ENCODE measurements around the gene OIT3. TPM values are rescaled to one million over a fixed set of nuclear protein-coding genes. Genes with fewer than 3 reads are reported as not detected.
"Not testable (repeated sequence)": the region's sequence is repeated elsewhere in the genome, so short reads cannot be mapped to it uniquely, and the experiment has no call there.

Gene OIT3
- total RNA-seq, 1 donor from 2014 or later, result not detected

- DNase-seq, result no peak
- Histone ChIP-seq H3K27ac (no peak overlapping the region), H3K36me3 (no peaks in the 10 kb centered on the region), H3K9me3 (peaks cover 3% of the 10 kb centered on the region), H3K27me3 (no peaks in the 10 kb centered on the region), H3K4me1 (no peaks in the 10 kb centered on the region), H3K4me3 (no peak overlapping the region)
- TF ChIP-seq, protein P1, sequence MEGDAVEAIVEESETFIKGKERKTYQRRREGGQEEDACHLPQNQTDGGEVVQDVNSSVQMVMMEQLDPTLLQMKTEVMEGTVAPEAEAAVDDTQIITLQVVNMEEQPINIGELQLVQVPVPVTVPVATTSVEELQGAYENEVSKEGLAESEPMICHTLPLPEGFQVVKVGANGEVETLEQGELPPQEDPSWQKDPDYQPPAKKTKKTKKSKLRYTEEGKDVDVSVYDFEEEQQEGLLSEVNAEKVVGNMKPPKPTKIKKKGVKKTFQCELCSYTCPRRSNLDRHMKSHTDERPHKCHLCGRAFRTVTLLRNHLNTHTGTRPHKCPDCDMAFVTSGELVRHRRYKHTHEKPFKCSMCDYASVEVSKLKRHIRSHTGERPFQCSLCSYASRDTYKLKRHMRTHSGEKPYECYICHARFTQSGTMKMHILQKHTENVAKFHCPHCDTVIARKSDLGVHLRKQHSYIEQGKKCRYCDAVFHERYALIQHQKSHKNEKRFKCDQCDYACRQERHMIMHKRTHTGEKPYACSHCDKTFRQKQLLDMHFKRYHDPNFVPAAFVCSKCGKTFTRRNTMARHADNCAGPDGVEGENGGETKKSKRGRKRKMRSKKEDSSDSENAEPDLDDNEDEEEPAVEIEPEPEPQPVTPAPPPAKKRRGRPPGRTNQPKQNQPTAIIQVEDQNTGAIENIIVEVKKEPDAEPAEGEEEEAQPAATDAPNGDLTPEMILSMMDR (IDR thresholded peaks at IDR 0.05), result no peak
- ATAC-seq, result no peak
- intact Hi-C loops (cut with DNase I), result no loop called here
These were observed 24.8 kb downstream of the OIT3 start for GRCh38 chr10:72918352-72918751.

DNA sequence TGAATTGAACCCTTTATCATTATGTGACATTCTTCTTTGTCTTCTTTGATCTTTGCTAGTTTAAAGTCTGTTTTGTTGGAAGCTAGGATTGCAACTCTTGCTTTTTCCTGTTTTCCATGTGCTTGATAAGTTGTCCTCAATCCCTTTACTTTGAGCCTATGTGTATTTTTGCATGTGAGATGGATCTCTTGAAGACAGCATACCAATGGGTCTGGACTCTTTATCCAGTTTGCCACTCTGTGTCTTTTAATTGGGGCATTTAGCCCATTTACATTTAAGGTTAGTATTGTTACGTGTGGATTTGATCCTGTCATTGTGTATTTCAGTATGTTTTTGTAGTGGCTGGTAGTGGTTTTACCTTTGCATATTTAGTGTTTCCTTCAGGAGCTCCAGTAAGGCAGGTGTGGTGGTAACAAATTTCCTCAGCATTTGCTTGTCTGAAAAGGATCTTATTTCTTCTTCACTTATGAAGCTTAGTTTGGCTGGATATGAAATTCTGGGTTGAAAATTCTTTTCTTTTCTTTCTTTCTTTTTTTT, 27.7 kb downstream of the OIT3 start:
- H3K36me3 ChIP-seq; H3K27me3 ChIP-seq; ATAC-seq; H3K9me3 ChIP-seq; H3K4me3 ChIP-seq; DNase-seq; H3K4me1 ChIP-seq; intact Hi-C loops (cut with DNase I); H3K27ac ChIP-seq: not testable (repeated sequence)

DNA sequence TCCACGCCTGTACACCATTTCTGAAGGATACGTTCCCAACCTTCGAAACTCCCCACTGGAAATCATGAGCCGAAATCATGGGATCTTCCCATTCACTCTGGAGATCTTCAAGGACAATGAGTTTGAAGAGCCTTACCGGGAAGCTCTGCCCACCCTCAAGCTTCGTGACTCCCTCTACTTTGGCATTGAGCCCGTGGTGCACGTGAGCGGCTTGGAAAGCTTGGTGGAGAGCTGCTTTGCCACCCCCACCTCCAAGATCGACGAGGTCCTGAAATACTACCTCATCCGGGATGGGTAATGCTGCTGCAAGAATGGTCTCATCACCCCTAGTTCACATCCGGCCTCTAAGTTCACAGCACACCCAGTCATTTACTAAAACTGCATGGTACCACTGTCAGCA, 30.8 kb downstream of the OIT3 start:
- TF ChIP-seq, protein P1 (IDR thresholded peaks at IDR 0.05), result no peak
- no peak for ATAC-seq
- H3K4me3 ChIP-seq, result no peak overlapping the region
- DNase-seq, result no peak
- intact Hi-C loops (cut with DNase I), result no loop called here
- H3K36me3 ChIP-seq, result no peaks in the 10 kb centered on the region
- no peaks in the 10 kb centered on the region for H3K4me1 ChIP-seq
- H3K27ac ChIP-seq, result no peak overlapping the region
- peaks cover 3% of the 10 kb centered on the region for H3K9me3 ChIP-seq
- no peaks in the 10 kb centered on the region for H3K27me3 ChIP-seq

DNA sequence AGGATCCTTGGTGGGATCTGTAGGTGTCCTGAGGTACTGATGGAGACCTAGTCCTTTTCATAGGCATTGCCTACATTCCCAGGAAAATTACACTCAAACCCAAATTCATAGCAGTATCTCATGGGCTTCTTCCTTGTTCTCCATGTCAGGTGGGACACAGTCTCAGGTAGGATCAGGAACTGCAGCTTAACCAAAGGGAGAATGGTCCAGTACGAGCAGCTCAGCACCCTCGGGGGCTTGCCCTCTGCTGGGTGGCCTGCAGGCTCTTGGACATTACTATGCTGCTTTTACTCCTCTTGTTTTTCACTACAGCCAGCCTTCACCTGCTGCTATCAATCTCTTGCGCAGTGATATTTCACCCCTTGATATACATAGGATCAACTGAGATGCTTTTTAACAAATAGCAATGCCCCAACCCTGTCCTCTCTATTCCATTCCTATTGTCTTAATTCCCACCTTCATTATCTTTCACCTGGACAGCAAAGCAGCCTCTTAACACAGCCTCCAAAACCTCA, 32.5 kb downstream of the OIT3 start:
- intact Hi-C loops (cut with DNase I), result no loop called here
- no peaks in the 10 kb centered on the region for H3K4me1 ChIP-seq
- TF ChIP-seq, protein P1 (IDR thresholded peaks at IDR 0.05), result no peak

GRCh38 chr10:72927485-72927884, 33.9 kb downstream of the OIT3 start:
- no peak for ATAC-seq
- no peak for DNase-seq
- TF ChIP-seq, protein P1 (IDR thresholded peaks at IDR 0.05), result no peak
- H3K4me3 ChIP-seq, result no peak overlapping the region
- H3K27me3 ChIP-seq, result no peaks in the 10 kb centered on the region
- H3K9me3 ChIP-seq, result no peaks in the 10 kb centered on the region
- H3K4me1 ChIP-seq, result no peaks in the 10 kb centered on the region
- intact Hi-C loops (cut with DNase I), result no loop called here
- H3K36me3 ChIP-seq, result no peaks in the 10 kb centered on the region
- no peak overlapping the region for H3K27ac ChIP-seq

More for the DNA sequence above, 32.5 kb downstream of the OIT3 start:
- Histone ChIP-seq H3K36me3 (no peaks in the 10 kb centered on the region), H3K9me3 (peaks cover 3% of the 10 kb centered on the region), H3K27me3 (no peaks in the 10 kb centered on the region), H3K4me3 (no peak overlapping the region), H3K27ac (no peak overlapping the region)
- no peak for DNase-seq
- no peak for ATAC-seq

GRCh38 chr10:72928798-72929197, 35.3 kb downstream of the OIT3 start:
- no peak for ATAC-seq
- TF ChIP-seq, protein P1 (IDR thresholded peaks at IDR 0.05), result no peak

More at GRCh38 chr10:72928798-72929197, 35.3 kb downstream of the OIT3 start:
- H3K36me3 ChIP-seq, result no peaks in the 10 kb centered on the region
- H3K4me3 ChIP-seq, result no peak overlapping the region
- no peaks in the 10 kb centered on the region for H3K27me3 ChIP-seq
- no peak overlapping the region for H3K27ac ChIP-seq
- no peaks in the 10 kb centered on the region for H3K4me1 ChIP-seq
- no peaks in the 10 kb centered on the region for H3K9me3 ChIP-seq
- intact Hi-C loops (cut with DNase I), result no loop called here
- DNase-seq, result no peak
